Stimulated activated CD4-positive, alpha-beta T cell treated with anti-CD3 and anti-CD28 coated beads, Interleukin-1b, Interleukin-23, amount 100 ng/mL, for 4 hours (primary cell): ENCODE data around the gene TAOK1.

Experiments
- DNase-seq, 2 donors: peaks; one replicate each; pipeline ENCODE4 v3.0.0-alpha.2; 2020; ENCODE audit warnings: low read depth in 2 of 2

Gene TAOK1

GRCh38 chr17:29378500-29378899 lies 11.7 kb upstream of the TAOK1 start:
- no peak for DNase-seq

GRCh38 chr17:29379084-29379991 lies 10.8 kb upstream of the TAOK1 start:
- DNase-seq: no peak

- no peak for DNase-seq
Measured at GRCh38 chr17:29383686-29384085, 6.5 kb upstream of the TAOK1 start.

- DNase-seq: no peak
Measured at GRCh38 chr17:29384901-29385300, 5.3 kb upstream of the TAOK1 start.

GRCh38 chr17:29386760-29387159 lies 3.4 kb upstream of the TAOK1 start:
- no peak for DNase-seq

- no peak for DNase-seq
Measured at GRCh38 chr17:29388937-29389336, 1.2 kb upstream of the TAOK1 start.

- DNase-seq: no peak
Measured at GRCh38 chr17:29390851-29391631, 878 bp downstream of the TAOK1 start.

- no peak for DNase-seq
Measured at GRCh38 chr17:29393436-29393835, 3.3 kb downstream of the TAOK1 start.

GRCh38 chr17:29394761-29395160 lies 4.6 kb downstream of the TAOK1 start:
- no peak for DNase-seq

GRCh38 chr17:29396066-29396465 lies 5.9 kb downstream of the TAOK1 start:
- DNase-seq: no peak

- no peak for DNase-seq
Measured at GRCh38 chr17:29399634-29400033, 9.5 kb downstream of the TAOK1 start.

- DNase-seq: no peak
Measured at GRCh38 chr17:29400818-29401217, 10.7 kb downstream of the TAOK1 start.

GRCh38 chr17:29401258-29401657 lies 11.1 kb downstream of the TAOK1 start:
- no peak for DNase-seq

GRCh38 chr17:29407856-29408255 lies 17.7 kb downstream of the TAOK1 start:
- DNase-seq: no peak

GRCh38 chr17:29409963-29410362 lies 19.8 kb downstream of the TAOK1 start:
- DNase-seq: no peak

- no peak for DNase-seq
Measured at GRCh38 chr17:29412780-29413565, 22.8 kb downstream of the TAOK1 start.

GRCh38 chr17:29420128-29420527 lies 30.0 kb downstream of the TAOK1 start:
- no peak for DNase-seq

GRCh38 chr17:29430275-29430674 lies 40.1 kb downstream of the TAOK1 start:
- no peak for DNase-seq

GRCh38 chr17:29433541-29433940 lies 43.4 kb downstream of the TAOK1 start:
- no peak for DNase-seq

- no peak for DNase-seq
Measured at GRCh38 chr17:29434550-29434949, 44.4 kb downstream of the TAOK1 start.

GRCh38 chr17:29442451-29442850 lies 52.3 kb downstream of the TAOK1 start:
- no peak for DNase-seq
